ENCODE measurements around the gene COL1A2.

DNA sequence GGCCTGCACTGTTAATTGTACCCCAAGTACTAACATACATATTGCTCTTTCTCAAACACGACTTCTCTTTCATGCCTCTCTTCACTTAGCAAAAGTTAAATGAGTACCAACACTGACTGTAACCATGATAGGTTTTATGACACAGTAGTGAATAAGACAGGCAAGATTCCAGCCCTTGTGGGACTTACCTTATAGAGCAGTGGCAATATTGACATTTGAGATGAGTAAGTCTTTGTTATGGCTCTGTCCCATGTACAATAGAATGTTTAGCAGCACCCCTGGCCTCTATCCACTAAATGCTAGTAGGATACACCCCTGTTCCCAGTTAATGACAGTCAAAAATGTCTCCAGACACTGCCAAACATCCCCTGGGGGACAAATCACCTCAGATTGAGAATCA is 11.9 kb upstream of the COL1A2 start:
- no peak for TF ChIP-seq IRF2 (CRISPR knock-in tag; IDR thresholded peaks at IDR 0.05)
- TF ChIP-seq, protein P1, sequence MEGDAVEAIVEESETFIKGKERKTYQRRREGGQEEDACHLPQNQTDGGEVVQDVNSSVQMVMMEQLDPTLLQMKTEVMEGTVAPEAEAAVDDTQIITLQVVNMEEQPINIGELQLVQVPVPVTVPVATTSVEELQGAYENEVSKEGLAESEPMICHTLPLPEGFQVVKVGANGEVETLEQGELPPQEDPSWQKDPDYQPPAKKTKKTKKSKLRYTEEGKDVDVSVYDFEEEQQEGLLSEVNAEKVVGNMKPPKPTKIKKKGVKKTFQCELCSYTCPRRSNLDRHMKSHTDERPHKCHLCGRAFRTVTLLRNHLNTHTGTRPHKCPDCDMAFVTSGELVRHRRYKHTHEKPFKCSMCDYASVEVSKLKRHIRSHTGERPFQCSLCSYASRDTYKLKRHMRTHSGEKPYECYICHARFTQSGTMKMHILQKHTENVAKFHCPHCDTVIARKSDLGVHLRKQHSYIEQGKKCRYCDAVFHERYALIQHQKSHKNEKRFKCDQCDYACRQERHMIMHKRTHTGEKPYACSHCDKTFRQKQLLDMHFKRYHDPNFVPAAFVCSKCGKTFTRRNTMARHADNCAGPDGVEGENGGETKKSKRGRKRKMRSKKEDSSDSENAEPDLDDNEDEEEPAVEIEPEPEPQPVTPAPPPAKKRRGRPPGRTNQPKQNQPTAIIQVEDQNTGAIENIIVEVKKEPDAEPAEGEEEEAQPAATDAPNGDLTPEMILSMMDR (CRISPR knock-in tag; IDR thresholded peaks at IDR 0.05): no peak
- TF ChIP-seq, protein P2, sequence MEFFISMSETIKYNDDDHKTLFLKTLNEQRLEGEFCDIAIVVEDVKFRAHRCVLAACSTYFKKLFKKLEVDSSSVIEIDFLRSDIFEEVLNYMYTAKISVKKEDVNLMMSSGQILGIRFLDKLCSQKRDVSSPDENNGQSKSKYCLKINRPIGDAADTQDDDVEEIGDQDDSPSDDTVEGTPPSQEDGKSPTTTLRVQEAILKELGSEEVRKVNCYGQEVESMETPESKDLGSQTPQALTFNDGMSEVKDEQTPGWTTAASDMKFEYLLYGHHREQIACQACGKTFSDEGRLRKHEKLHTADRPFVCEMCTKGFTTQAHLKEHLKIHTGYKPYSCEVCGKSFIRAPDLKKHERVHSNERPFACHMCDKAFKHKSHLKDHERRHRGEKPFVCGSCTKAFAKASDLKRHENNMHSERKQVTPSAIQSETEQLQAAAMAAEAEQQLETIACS (CRISPR knock-in tag; IDR thresholded peaks at IDR 0.05): no peak
- TF ChIP-seq, protein P3, sequence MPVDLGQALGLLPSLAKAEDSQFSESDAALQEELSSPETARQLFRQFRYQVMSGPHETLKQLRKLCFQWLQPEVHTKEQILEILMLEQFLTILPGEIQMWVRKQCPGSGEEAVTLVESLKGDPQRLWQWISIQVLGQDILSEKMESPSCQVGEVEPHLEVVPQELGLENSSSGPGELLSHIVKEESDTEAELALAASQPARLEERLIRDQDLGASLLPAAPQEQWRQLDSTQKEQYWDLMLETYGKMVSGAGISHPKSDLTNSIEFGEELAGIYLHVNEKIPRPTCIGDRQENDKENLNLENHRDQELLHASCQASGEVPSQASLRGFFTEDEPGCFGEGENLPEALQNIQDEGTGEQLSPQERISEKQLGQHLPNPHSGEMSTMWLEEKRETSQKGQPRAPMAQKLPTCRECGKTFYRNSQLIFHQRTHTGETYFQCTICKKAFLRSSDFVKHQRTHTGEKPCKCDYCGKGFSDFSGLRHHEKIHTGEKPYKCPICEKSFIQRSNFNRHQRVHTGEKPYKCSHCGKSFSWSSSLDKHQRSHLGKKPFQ (CRISPR knock-in tag; IDR thresholded peaks at IDR 0.05; ENCODE audit: insufficient replicate concordance): no peak
- TF ChIP-seq ZNF20 (CRISPR knock-in tag; IDR thresholded peaks at IDR 0.05): no peak
- no peak for TF ChIP-seq RELA (CRISPR knock-in tag; IDR thresholded peaks at IDR 0.05)
- TF ChIP-seq ZFP1 (CRISPR knock-in tag; IDR thresholded peaks at IDR 0.05): no peak
- no peak for TF ChIP-seq PAX8 (CRISPR knock-in tag; IDR thresholded peaks at IDR 0.05; ENCODE audit: borderline replicate concordance)
- no peak for TF ChIP-seq SMYD3 (CRISPR knock-in tag; IDR thresholded peaks at IDR 0.05)
